WERI-Rb-1 (cell line): ENCODE data around the gene CEACAM6.
A peak's percentile ranks its signal among the peaks of the same experiment; 100 is the strongest.
"Not testable (repeated sequence)": the region's sequence is repeated elsewhere in the genome, so short reads cannot be mapped to it uniquely, and the experiment has no call there.

Experiments used
- DNase-seq: peaks from one replicate; pipeline ENCODE4 v3.0.0-alpha.2; 2020
- H3K27ac ChIP-seq: fragments of 250-450 bp; sonication (Bioruptor Pico); 2 replicates; pipeline ENCODE4 v1.5.1; 2020; ENCODE audit warnings: mild to moderate bottlenecking, moderate library complexity
- H3K27me3 ChIP-seq: fragments of 250-450 bp; sonication (Bioruptor Pico); 2 replicates; pipeline ENCODE4 v1.5.1; 2021; ENCODE audit warnings: mild to moderate bottlenecking, low read depth, moderate library complexity; ENCODE audit not compliant: insufficient read depth, severe bottlenecking
- H3K36me3 ChIP-seq: fragments of 250-450 bp; sonication (Bioruptor Pico); 2 replicates; pipeline ENCODE4 v1.5.1; 2020; ENCODE audit warnings: mild to moderate bottlenecking, moderate library complexity
- H3K4me3 ChIP-seq: 2 replicates; pipeline ENCODE4 v1.5.1; 2011; ENCODE audit warnings: low read depth, mild to moderate bottlenecking, control low read depth, low read length
- H3K9me3 ChIP-seq: fragments of 250-450 bp; sonication (Bioruptor Pico); 2 replicates; pipeline ENCODE4 v1.5.1; 2021; ENCODE audit warnings: mild to moderate bottlenecking, moderate library complexity; ENCODE audit not compliant: severe bottlenecking
- TF ChIP-seq, protein P1 (sequence below): IDR thresholded peaks from 2 replicates; pipeline ENCODE4 v1.5.1; 2011; ENCODE audit warnings: low read depth, mild to moderate bottlenecking, control low read depth, inconsistent platforms, low read length

CEACAM6 gene

GRCh38 chr19:41748012-41748411 is 7.3 kb upstream of the CEACAM6 start:
- TF ChIP-seq, protein P1, sequence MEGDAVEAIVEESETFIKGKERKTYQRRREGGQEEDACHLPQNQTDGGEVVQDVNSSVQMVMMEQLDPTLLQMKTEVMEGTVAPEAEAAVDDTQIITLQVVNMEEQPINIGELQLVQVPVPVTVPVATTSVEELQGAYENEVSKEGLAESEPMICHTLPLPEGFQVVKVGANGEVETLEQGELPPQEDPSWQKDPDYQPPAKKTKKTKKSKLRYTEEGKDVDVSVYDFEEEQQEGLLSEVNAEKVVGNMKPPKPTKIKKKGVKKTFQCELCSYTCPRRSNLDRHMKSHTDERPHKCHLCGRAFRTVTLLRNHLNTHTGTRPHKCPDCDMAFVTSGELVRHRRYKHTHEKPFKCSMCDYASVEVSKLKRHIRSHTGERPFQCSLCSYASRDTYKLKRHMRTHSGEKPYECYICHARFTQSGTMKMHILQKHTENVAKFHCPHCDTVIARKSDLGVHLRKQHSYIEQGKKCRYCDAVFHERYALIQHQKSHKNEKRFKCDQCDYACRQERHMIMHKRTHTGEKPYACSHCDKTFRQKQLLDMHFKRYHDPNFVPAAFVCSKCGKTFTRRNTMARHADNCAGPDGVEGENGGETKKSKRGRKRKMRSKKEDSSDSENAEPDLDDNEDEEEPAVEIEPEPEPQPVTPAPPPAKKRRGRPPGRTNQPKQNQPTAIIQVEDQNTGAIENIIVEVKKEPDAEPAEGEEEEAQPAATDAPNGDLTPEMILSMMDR, result no peak

DNA sequence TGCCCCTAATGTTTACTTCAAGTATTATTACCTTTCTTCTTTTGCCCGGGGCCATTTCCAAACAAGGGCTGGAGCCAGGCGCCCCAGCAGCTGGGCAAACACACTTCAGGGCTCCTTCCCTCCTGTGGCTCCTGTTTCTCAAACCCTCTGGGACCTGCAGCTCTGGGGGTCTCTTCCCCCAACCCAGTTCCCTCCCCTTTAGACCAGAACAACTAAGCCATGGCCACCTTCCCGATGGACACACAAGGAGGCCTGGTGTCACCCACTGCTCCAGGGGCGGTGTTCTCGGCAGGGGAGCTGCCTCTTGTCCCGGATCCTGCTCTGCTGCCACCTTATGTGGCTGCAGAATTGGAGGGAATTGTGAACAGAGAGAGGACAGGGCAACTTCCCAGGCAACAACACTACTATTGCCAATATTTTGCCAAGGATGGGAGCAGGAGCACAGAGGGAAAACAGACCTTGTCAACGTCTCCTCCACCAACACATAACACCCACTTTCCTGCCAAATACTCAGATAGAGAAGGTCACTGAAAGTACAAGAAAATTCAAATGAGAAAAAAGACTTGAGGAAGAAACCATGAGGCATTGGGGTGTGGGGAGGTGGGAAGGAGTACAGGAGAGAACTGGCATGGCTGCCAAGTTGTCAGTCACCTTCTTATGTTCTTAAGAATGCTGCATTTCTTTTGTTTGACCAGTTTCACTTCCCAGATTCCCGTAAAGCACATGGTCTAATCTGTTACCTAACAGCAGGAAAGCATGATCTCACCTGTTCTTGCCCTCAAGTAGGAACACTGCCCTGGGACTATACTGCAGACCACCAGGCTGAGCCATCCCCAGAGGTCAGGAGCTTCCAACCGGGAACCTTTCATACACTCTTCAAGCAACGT is 4.8 kb upstream of the CEACAM6 start:
- not testable (repeated sequence) for H3K36me3 ChIP-seq, DNase-seq, H3K27ac ChIP-seq, H3K9me3 ChIP-seq, H3K4me3 ChIP-seq
- peaks cover 52% of the 10 kb centered on the region for H3K27me3 ChIP-seq

More at GRCh38 chr19:41748012-41748411, 7.3 kb upstream of the CEACAM6 start:
- Histone ChIP-seq H3K4me3 (no peak overlapping the region), H3K27me3 (peaks cover 54% of the 10 kb centered on the region), H3K27ac (no peak overlapping the region), H3K36me3 (no peaks in the 10 kb centered on the region), H3K9me3 (no peaks in the 10 kb centered on the region)
- no peak for DNase-seq

GRCh38 chr19:41753159-41753558 is 2.2 kb upstream of the CEACAM6 start:
- Histone ChIP-seq H3K27me3 (peaks cover 40% of the 10 kb centered on the region), H3K4me3 (no peak overlapping the region), H3K9me3 (no peaks in the 10 kb centered on the region), H3K36me3 (no peaks in the 10 kb centered on the region), H3K27ac (no peak overlapping the region)
- TF ChIP-seq, protein P1, result peak; percentile 74
- peak; percentile 70 for DNase-seq

GRCh38 chr19:41753936-41754529 is 1.3 kb upstream of the CEACAM6 start:
- Histone ChIP-seq H3K27ac (no peak overlapping the region), H3K9me3 (no peaks in the 10 kb centered on the region), H3K4me3 (no peak overlapping the region), H3K36me3 (no peaks in the 10 kb centered on the region), H3K27me3 (peaks cover 38% of the 10 kb centered on the region)
- TF ChIP-seq, protein P1, result peak; percentile 55
- DNase-seq, result peak; percentile 67

DNA sequence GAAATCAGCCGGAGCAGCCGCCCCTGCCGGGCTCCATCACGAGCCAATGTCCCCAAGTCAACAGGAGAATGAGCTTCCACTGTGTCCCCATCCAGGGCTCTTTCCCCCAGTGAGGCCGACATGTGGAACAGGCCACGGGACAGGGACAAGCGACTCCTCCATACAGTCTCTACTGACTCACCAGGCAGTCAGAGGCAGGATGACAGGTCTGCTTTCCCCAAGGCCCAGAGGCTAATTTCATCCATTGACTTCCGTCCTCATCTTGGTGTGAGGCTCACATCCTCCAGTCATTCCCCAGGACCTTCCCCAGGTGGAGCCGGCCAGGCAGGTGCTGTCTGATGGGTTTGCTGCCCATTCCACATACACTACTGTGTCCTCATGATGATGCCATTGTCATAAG is 3.5 kb downstream of the CEACAM6 start:
- Histone ChIP-seq H3K36me3 (no peaks in the 10 kb centered on the region), H3K4me3 (no peak overlapping the region), H3K9me3 (no peaks in the 10 kb centered on the region), H3K27me3 (peaks cover 51% of the 10 kb centered on the region), H3K27ac (no peak overlapping the region)
- DNase-seq, result no peak
- TF ChIP-seq, protein P1, result no peak

DNA sequence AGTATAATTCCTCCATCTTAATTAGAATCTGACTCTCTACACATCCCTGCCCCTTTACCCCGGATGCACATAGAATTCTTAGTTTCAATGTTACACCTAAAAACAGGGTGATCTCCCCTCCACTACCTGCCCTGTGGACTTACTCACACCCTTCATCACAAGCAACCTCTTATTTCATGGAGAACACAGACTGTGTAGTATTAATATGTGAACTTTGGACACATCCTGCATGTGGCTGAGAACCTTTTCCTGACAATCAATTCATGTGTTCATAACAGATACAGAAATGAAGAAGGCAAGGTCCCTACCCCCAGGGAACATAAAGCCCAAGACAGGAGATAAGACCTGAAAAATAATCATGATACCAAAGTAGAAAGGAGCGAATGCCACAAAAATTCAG is 11.8 kb downstream of the CEACAM6 start:
- no peak overlapping the region for H3K27ac ChIP-seq
- TF ChIP-seq, protein P1, result no peak
- no peaks in the 10 kb centered on the region for H3K36me3 ChIP-seq
- no peak overlapping the region for H3K4me3 ChIP-seq
- H3K9me3 ChIP-seq, result no peaks in the 10 kb centered on the region
- peaks cover 28% of the 10 kb centered on the region for H3K27me3 ChIP-seq
- no peak for DNase-seq

- H3K27me3 ChIP-seq, result peaks cover 18% of the 10 kb centered on the region
- not testable (repeated sequence) for DNase-seq, H3K4me3 ChIP-seq, H3K36me3 ChIP-seq, H3K27ac ChIP-seq, H3K9me3 ChIP-seq
These were observed 12.8 kb downstream of the CEACAM6 start for GRCh38 chr19:41768105-41768504.
